Choroid plexus epithelial cell (primary cell): ENCODE results near the gene OR13J1.
"Not testable (repeated sequence)": the region's sequence is repeated elsewhere in the genome, so short reads cannot be mapped to it uniquely, and the experiment has no call there.

Experiments
- DNase-seq: peaks from one replicate; pipeline ENCODE4 v3.0.0-alpha.2; 2010; ENCODE audit warnings: low read depth
- H3K4me3 ChIP-seq: 2 replicates; pipeline ENCODE4 v1.5.1; 2011; ENCODE audit warnings: low read depth, mild to moderate bottlenecking, control low read depth, low read length, moderate library complexity
- TF ChIP-seq, protein P1 (sequence below): conservative IDR thresholded peaks from 2 replicates; pipeline ENCODE4 v1.5.1; 2011; ENCODE audit warnings: low read depth, mild to moderate bottlenecking, control low read depth, inconsistent platforms, low read length, moderate library complexity

Gene OR13J1

GRCh38 chr9:35899021-35899420, 28.8 kb upstream of the OR13J1 start:
- TF ChIP-seq, protein P1, sequence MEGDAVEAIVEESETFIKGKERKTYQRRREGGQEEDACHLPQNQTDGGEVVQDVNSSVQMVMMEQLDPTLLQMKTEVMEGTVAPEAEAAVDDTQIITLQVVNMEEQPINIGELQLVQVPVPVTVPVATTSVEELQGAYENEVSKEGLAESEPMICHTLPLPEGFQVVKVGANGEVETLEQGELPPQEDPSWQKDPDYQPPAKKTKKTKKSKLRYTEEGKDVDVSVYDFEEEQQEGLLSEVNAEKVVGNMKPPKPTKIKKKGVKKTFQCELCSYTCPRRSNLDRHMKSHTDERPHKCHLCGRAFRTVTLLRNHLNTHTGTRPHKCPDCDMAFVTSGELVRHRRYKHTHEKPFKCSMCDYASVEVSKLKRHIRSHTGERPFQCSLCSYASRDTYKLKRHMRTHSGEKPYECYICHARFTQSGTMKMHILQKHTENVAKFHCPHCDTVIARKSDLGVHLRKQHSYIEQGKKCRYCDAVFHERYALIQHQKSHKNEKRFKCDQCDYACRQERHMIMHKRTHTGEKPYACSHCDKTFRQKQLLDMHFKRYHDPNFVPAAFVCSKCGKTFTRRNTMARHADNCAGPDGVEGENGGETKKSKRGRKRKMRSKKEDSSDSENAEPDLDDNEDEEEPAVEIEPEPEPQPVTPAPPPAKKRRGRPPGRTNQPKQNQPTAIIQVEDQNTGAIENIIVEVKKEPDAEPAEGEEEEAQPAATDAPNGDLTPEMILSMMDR, result no peak
- DNase-seq, result no peak
- no peak overlapping the region for H3K4me3 ChIP-seq

GRCh38 chr9:35898337-35898736, 28.1 kb upstream of the OR13J1 start:
- H3K4me3 ChIP-seq, result no peak overlapping the region
- DNase-seq, result no peak
- TF ChIP-seq, protein P1, result no peak

DNA sequence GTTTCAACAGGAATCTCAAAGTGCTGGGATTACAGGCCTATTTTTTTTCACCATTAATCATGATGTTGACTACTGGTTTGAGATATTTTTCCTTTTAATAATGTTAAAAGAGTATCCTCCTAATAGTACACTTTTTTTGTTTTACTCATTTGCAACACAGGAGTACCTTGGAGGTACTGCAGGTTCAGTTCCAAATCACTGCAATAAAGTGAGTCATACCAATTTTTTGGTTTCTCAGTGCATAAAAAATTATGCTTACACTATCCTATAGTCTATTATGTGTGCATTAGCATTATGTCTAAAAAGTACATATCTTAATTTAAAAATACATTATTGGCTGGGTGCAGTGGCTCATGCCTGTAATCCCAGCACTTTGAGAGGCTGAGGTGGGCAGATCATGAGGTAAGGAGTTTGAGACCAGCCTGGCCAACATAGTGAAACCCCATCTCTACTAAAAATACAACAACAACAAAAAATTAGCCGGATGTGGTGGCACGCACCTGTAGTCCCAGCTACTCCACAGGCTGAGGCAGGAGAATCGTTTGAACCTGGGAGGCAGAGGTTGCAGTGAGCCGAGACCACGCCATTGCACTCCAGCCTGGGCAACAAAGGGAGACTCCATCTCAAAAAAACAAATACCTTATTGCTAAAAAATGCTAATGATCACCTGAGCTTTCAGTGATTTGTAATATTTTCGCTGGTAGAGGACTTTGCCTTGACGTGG, 27.3 kb upstream of the OR13J1 start:
- H3K4me3 ChIP-seq, DNase-seq: not testable (repeated sequence)

DNA sequence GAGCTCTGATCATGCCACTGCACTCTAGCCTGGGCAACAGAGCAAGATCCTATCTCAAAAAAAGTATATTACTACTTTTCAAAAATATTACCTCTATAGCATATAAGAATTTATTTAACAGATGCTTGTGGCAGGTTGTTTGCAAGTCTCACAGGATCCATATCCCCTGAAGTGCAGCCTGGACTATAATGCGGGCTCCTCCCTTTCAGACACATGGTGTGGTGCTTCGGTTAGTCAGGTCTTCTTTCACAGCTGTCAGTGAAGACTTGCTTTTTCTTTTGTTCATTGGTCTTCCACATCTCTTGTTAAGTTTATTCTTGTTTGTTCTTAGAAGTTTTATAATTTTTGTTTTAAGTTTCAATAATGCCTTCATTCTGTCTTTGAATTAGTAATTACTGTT, 26.4 kb upstream of the OR13J1 start:
- H3K4me3 ChIP-seq, result no peak overlapping the region
- TF ChIP-seq, protein P1, result no peak
- no peak for DNase-seq

GRCh38 chr9:35892051-35892450, 21.9 kb upstream of the OR13J1 start:
- TF ChIP-seq, protein P1, result no peak
- H3K4me3 ChIP-seq, result no peak overlapping the region
- no peak for DNase-seq

DNA sequence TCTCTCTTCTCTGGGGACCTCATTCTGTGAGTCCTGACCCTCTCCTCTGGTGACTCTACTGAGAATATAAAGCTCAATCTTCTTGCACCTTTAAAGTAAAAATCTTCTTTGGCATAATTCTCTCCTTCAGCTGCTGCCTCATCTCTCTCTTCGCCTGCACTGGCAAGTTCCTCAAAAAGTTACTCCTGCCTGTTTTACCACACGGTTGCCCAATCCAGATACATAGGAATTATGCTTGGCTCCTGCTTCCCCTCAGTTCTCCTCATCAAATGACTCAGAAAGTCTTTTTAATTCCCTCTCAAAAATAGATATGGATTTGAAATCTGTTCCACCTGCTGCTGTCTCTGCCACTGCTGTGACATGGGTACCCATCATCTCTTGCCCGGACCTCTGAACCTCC, 21.4 kb upstream of the OR13J1 start:
- no peak for DNase-seq
- H3K4me3 ChIP-seq, result no peak overlapping the region
- TF ChIP-seq, protein P1, result no peak

DNA sequence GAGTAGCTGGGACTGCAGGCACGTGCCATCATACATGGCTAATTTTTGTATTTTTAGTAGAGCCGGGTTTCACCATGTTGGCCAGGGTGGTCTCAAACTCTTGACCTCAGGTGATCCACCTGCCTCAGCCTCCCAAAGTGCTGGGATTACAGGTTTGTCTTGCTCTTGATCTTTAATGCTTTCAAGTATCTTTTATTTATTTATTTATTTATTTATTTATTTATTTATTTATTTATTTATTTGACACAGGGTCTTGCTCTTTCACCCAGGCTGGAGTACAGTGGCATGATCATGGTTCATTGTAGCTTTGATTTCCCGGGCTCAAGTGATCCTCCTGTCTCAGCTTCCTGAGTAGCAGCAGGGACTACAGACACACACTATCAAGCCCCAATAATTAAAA, 14.7 kb upstream of the OR13J1 start:
- DNase-seq, H3K4me3 ChIP-seq: not testable (repeated sequence)

DNA sequence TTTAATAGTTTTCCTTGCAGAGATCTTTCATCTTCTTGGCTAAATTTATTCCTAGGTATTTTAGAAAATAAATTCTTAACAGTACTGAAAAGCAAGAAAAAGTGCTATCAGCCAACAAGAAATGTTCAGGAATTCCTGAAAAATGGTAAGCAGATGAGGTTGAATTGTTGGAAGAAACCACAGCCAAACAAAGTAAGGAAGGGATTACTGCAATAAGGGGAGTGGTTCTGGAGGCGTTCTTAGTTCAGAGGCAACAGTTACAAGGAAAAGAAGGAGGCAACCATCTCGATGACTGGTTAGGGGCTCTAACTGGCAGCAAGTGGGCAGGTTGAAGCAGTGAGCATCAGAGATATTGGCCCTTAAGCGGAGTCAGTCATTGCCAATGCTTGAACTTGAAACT, 12.8 kb upstream of the OR13J1 start:
- TF ChIP-seq, protein P1, result no peak
- no peak for DNase-seq
- no peak overlapping the region for H3K4me3 ChIP-seq
